GM12878 (cell line): ENCODE data around the gene PRKAA1.

Experiments
- ATF3 ChIP-seq: IDR thresholded peaks from 2 replicates; pipeline ENCODE4 v1.6.1; 2011; ENCODE audit warnings: low read depth, mild to moderate bottlenecking, low read length, moderate library complexity, borderline replicate concordance; ENCODE audit errors: extremely low read depth
- BCLAF1 ChIP-seq: fragments of 450-650 bp; IDR thresholded peaks from 2 replicates; pipeline ENCODE4 v1.6.1; 2017; ENCODE audit warnings: antibody characterized with exemption, mild to moderate bottlenecking, moderate library complexity
- IRF5 ChIP-seq: fragments of 450-650 bp; IDR thresholded peaks from 2 replicates; pipeline ENCODE4 v1.6.1; 2017; ENCODE audit warnings: borderline replicate concordance
- KLF5 ChIP-seq: fragments of 450-650 bp; IDR thresholded peaks from 2 replicates; pipeline ENCODE4 v1.6.1; 2014; ENCODE audit warnings: mild to moderate bottlenecking; ENCODE audit not compliant: partially characterized antibody
- POLR2A ChIP-seq: IDR thresholded peaks from 2 replicates; pipeline ENCODE4 v1.6.1; 2011; ENCODE audit warnings: low read depth, mild to moderate bottlenecking, low read length
- SMC3 ChIP-seq: IDR thresholded peaks from 2 replicates; pipeline ENCODE4 v1.6.1; 2011; ENCODE audit warnings: low read length, improper control_type of control experiment, borderline replicate concordance
- SPI1 ChIP-seq: IDR thresholded peaks from 2 replicates; pipeline ENCODE4 v1.6.1; 2011; ENCODE audit warnings: low read depth, mild to moderate bottlenecking, low read length, moderate library complexity, borderline replicate concordance; ENCODE audit not compliant: insufficient read depth
- TCF12 ChIP-seq: IDR thresholded peaks from 2 replicates; pipeline ENCODE4 v1.6.1; 2011; ENCODE audit warnings: low read depth, mild to moderate bottlenecking, low read length
- USF1 ChIP-seq: IDR thresholded peaks from 2 replicates; pipeline ENCODE4 v1.6.1; 2011; ENCODE audit warnings: borderline replicate concordance, low read depth, mild to moderate bottlenecking, moderate library complexity, mixed read lengths, low read length; ENCODE audit not compliant: insufficient read depth; ENCODE audit errors: extremely low read length
- ZBTB40 ChIP-seq: fragments of 450-650 bp; IDR thresholded peaks from 2 replicates; pipeline ENCODE4 v1.6.1; 2016; ENCODE audit warnings: mild to moderate bottlenecking, moderate library complexity, borderline replicate concordance
- TF ChIP-seq, protein P1 (sequence below): fragments of 450-650 bp; IDR thresholded peaks from 2 replicates; pipeline ENCODE4 v1.6.1; 2017; ENCODE audit warnings: mild to moderate bottlenecking, moderate library complexity
- TF ChIP-seq, protein P2 (sequence below), 3 experiments: IDR thresholded peaks in 2 of 3; conservative IDR thresholded peaks in 1 of 3; 2 replicates each; pipeline ENCODE4 v1.5.1; 2011; ENCODE audit warnings: low read depth in 3 of 3, low read length in 3 of 3, mild to moderate bottlenecking in 3 of 3, control low read depth in 2 of 3, moderate library complexity in 2 of 3, inconsistent platforms in 1 of 3, mixed read lengths in 1 of 3; ENCODE audit not compliant: control insufficient read depth in 2 of 3, insufficient read depth in 1 of 3; ENCODE audit errors: extremely low read depth in 1 of 3

GRCh38 chr5:40775846-40776657, 22.1 kb downstream of the PRKAA1 start:
- TF ChIP-seq IRF5 (no peak), USF1 (no peak), POLR2A (no peak), BCLAF1 (no peak), ZBTB40 (no peak), SMC3 (no peak), TCF12 (no peak), KLF5 (no peak), ATF3 (no peak), SPI1 (no peak; the same call in 1 of the 2 replicates)
- TF ChIP-seq, protein P1, sequence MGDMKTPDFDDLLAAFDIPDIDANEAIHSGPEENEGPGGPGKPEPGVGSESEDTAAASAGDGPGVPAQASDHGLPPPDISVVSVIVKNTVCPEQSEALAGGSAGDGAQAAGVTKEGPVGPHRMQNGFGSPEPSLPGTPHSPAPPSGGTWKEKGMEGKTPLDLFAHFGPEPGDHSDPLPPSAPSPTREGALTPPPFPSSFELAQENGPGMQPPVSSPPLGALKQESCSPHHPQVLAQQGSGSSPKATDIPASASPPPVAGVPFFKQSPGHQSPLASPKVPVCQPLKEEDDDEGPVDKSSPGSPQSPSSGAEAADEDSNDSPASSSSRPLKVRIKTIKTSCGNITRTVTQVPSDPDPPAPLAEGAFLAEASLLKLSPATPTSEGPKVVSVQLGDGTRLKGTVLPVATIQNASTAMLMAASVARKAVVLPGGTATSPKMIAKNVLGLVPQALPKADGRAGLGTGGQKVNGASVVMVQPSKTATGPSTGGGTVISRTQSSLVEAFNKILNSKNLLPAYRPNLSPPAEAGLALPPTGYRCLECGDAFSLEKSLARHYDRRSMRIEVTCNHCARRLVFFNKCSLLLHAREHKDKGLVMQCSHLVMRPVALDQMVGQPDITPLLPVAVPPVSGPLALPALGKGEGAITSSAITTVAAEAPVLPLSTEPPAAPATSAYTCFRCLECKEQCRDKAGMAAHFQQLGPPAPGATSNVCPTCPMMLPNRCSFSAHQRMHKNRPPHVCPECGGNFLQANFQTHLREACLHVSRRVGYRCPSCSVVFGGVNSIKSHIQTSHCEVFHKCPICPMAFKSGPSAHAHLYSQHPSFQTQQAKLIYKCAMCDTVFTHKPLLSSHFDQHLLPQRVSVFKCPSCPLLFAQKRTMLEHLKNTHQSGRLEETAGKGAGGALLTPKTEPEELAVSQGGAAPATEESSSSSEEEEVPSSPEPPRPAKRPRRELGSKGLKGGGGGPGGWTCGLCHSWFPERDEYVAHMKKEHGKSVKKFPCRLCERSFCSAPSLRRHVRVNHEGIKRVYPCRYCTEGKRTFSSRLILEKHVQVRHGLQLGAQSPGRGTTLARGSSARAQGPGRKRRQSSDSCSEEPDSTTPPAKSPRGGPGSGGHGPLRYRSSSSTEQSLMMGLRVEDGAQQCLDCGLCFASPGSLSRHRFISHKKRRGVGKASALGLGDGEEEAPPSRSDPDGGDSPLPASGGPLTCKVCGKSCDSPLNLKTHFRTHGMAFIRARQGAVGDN = no peak
- TF ChIP-seq, protein P2, sequence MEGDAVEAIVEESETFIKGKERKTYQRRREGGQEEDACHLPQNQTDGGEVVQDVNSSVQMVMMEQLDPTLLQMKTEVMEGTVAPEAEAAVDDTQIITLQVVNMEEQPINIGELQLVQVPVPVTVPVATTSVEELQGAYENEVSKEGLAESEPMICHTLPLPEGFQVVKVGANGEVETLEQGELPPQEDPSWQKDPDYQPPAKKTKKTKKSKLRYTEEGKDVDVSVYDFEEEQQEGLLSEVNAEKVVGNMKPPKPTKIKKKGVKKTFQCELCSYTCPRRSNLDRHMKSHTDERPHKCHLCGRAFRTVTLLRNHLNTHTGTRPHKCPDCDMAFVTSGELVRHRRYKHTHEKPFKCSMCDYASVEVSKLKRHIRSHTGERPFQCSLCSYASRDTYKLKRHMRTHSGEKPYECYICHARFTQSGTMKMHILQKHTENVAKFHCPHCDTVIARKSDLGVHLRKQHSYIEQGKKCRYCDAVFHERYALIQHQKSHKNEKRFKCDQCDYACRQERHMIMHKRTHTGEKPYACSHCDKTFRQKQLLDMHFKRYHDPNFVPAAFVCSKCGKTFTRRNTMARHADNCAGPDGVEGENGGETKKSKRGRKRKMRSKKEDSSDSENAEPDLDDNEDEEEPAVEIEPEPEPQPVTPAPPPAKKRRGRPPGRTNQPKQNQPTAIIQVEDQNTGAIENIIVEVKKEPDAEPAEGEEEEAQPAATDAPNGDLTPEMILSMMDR (IDR thresholded peaks at IDR 0.05 in 2 of 3, conservative IDR thresholded peaks at IDR 0.05 in 1 of 3; ENCODE audit: control insufficient read depth in 2 of 3, extremely low read depth in 1 of 3, insufficient read depth in 1 of 3, low read depth in 3 of 3, low read length in 3 of 3) = no peak
